OCI-M2 (cell line): ENCODE data around the gene PPIL1.
"Not testable (repeated sequence)": the region's sequence is repeated elsewhere in the genome, so short reads cannot be mapped to it uniquely, and the experiment has no call there.

Experiments
- DNase-seq: peaks from one replicate; lab custom pipeline; 2025; ENCODE audit not compliant: unreplicated experiment; lab: John Stamatoyannopoulos, UW

PPIL1 gene

DNA sequence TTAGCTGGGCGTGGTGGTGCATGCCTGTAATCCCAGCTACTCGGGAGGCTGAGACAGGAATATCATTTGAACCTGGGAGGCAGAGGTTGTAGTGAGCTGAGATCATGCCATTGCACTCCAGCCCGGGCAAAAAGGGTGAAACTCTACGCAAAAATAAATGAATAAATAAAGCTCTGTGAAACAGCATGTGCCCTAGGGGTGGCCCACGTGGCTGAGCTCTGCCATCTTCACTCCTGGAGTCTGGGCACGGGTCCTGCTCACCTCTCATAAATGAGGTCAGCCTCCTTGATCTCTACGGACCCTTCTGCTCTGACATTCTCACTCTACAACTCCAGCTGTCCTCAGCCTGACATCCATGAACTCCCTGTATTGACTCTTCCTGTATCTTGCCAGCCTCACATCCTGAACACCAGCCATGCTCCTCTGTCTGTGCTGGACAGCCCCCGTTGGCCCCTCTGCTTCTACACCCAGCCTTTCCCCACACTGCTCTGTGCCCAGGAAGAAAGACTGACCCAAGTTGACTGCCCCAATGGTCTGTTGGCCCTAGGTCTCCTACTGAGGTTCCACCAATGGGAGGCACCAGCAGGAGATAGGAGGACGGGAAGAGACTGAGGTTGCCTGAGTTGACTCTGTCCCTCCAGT lies 57.3 kb downstream of the PPIL1 start:
- DNase-seq: no peak

- no peak for DNase-seq
These were observed 58.5 kb downstream of the PPIL1 start for GRCh38 chr6:36815962-36816735.

DNA sequence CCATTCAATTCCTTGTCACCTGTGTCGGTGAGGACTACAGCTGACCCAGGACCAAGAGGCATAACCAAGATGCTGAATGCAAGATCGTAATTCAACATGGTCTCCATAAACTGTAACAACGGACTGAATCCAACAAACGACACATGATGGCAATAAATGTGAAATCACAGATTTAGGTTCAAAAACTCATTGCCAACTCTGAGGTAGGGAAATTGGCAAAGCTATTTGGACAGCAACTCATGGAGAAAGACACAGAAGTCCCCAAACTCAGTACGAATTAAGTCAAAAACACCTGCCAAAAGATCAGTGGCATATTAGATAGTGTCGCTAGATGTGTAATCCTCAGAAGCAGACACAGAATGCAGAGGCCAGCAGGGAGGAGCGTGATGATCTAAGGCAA lies 60.4 kb downstream of the PPIL1 start:
- no peak for DNase-seq

DNA sequence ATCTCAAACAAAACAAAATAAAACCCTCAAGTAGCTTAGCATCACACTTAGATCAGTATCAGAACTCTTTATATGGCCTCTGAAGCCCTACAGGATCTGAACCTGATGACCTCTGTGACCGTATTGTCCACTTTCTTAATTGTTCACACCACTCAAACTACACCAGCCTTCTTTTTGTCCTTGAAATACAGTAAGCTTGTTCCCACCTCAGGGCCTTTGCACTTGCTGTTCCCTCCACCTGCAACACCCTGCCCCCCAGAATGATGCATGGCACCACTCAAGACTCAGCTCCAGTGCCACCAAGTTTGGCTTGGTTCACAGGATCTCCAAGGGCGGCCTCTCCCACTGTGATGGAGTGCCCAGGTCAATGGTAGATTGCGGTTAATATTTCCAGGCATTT lies 61.1 kb downstream of the PPIL1 start:
- DNase-seq: no peak

GRCh38 chr6:36813047-36813446 lies 61.6 kb downstream of the PPIL1 start:
- not testable (repeated sequence) for DNase-seq

- DNase-seq: no peak
These were observed 64.4 kb downstream of the PPIL1 start for GRCh38 chr6:36809941-36810803.

DNA sequence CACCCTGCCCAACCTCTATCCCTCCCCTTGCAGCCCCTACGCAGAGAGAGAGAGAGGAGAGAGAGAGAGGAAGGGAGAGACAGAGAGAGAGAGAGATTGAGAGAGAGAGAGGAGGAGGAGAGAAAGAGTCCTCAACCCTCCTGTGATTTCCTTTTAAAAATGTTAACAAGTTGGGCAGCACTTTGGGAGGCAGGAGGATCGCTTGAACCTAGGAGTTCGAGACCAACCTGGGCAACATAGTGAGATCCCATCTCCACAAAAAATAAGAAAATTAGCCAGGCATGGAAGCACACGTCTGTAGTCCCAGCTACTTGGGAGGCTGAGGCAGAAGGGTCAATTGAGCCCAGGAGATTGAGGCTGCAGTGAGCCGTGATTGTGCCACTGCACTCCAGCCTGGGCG lies 65.4 kb downstream of the PPIL1 start:
- no peak for DNase-seq

GRCh38 chr6:36808634-36809033 lies 66.0 kb downstream of the PPIL1 start:
- DNase-seq: no peak

- DNase-seq: no peak
These were observed 66.9 kb downstream of the PPIL1 start for GRCh38 chr6:36807750-36808149.

GRCh38 chr6:36807143-36807542 lies 67.5 kb downstream of the PPIL1 start:
- no peak for DNase-seq

DNA sequence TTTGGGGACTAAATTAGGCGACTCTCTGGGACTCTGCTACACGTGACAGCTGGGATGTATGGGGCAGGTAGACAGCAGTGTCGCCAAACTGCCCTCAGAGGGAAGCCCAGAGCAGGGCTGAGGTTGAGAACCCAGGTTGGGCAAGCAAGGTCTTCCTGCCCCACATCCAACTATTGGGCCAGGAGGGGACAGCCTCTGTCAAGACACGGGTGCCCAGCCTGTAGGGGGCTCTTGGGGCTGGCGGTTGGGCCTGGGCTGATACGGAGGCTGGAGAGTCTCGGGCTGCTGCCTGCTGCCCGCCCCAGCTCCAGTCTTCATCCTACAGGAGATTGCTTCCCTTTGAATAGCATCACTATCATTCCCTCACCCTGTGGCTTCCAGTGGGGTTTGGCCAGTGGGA lies 68.7 kb downstream of the PPIL1 start:
- DNase-seq: no peak

DNA sequence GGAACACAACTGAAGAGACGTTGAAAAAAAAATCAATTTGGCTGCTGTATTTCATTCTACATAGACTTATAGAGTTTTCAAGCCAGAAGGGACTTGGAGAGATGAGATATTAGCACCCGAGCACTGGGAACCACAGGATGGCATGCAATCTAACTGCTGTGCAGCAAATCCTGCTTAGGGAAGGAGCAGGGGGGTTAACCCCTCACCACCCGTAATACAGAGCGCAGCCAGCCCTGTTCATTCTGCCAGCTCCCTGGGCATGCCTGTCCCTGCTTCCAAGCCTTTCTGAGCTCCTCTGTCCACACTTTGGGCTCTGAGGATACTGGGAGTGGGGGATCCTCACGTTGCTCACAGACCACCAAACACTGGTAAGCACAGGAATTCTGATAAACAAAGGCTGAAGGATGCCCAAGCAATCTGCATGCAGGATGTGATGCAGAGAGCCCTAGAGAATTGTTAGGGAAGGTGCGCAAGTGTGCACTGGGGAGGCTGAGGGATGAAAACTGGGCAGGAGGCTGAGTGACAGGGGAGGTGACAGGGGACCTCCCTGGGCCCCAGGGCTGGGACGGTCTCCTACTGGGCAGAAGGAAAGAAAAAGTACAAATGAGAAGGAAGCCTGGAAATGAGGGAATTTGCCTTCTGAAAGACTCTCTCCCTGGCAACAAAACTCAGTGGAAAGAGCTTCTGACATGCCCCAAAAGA lies 69.4 kb downstream of the PPIL1 start:
- no peak for DNase-seq
